ENCODE data around the gene PLEK2.
"Not testable (repeated sequence)": the region's sequence is repeated elsewhere in the genome, so short reads cannot be mapped to it uniquely, and the experiment has no call there.

Gene PLEK2, protein sequence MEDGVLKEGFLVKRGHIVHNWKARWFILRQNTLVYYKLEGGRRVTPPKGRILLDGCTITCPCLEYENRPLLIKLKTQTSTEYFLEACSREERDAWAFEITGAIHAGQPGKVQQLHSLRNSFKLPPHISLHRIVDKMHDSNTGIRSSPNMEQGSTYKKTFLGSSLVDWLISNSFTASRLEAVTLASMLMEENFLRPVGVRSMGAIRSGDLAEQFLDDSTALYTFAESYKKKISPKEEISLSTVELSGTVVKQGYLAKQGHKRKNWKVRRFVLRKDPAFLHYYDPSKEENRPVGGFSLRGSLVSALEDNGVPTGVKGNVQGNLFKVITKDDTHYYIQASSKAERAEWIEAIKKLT

DNA sequence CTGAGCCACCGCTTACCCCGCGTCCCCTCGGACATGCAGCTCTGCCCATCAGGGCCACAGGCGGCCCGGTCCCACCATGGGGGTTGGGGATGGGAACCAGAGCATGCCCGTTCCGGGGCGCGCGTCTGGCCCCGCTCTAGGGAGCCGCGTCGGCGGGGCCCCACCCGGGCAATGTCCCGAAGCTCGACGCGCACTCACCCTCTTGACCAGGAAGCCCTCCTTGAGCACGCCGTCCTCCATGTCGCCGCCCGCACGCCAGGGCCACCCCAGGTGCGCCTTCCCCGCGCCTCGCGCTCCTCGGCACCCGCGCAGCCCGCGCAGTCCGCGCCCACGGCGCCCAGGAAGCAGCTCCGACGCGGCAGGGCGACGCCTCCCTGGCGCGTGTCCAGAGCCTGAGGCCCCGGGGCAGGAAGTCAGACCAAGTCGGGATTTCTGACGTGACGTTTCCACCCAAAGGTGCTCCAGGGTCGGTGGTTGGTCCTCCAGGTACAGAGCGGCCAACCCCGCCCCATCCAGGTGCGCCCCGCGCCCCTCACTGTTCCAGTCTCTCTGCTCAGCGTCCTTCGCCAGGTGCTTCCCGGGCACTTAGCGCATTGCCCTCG, at the start of gene PLEK2:
Gene PLEK2, minus strand, starts transcription at position 346 of the 602 bp plus-strand sequence. Its CDS starts 106 bp downstream, at position 240.
- DNase-seq: peak; percentile 37

DNA sequence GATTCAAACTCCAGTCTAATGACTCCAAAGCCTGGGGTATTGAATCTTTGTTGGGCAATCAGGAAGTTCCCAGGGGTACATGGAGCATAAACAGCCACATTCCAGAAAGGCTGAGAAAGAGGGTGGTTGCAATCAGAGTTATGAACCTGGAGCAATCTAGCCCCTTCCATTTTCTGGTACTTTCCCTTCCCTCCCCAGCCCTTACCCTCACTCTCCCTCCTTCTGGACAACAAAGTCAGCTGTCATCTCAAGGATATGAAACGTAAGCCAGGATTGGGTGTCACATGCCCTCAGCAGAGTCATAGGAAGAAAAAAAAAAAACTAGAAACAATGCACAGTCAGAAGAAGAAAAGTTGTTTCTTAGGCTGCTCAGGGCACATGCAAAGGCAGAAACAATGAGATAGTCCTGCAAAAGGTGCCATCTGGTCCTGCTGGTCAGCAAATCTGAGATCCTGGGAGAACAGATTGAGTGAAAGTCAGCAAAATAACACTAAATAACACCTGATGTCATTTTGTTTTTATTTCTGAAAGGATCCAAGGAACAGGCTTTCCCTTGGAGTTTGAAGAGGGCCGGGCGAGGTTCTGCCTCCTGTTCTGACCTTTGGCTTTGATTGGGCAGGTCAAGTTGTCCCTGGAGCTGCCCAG, 49.5 kb upstream of the PLEK2 start:
- DNase-seq: no peak

DNA sequence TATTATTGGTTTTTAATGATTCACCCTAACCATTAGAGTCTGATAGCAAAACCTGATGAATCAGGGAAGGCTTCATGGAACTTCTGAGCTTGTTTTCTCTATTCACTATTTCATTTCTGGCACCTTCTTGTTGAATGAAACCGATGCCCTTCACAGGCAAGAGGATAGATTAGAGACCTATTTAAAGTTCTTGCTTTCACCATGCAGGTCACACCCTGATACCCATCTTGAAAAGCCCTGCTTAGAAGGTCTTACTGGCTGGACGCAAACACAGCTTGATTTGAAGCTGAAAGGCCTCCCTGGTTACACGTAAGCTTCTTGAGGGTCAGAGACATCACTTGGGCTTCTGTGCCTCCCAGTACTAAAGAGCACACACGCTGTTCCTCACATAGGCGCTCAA, 47.4 kb upstream of the PLEK2 start:
- DNase-seq: no peak

DNA sequence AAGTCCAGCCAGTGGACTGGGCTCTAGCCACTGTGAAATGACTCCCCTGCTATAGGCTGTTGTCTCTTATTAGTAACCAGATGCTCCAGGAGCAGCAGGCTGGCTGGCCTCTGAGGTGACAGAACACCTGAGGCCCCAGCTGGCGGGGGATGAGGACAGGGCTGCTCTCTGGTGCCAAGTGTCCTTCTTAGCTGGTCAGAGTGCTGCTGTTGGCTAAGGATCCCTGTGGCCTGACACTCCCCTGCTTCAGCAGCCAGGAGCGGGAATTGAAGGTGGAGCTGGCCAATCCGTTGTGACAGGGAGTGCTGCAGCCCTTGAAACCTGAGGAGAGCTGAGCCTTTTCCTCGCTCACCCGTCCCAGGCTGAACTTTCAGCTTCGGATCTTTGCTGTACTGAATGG, 45.8 kb upstream of the PLEK2 start:
- peak; percentile 78 for DNase-seq

DNA sequence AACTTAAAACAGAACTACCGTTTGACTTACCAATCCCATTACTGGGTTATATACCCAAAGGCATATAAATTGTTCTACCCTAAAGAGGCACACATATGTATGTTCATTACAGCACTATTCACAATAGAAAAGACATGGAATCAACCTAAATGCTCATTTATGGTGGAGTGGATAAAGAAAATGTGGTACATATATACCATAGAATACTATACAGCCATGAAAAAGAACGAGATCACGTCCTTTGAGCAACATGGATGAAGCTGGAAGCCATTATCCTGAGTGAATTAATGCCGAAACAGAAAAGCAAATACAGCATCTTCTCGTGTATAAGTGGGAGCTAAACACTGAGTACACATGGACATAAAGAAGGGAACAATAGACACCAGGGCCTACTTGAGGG, 44.8 kb upstream of the PLEK2 start:
- DNase-seq: no peak

DNA sequence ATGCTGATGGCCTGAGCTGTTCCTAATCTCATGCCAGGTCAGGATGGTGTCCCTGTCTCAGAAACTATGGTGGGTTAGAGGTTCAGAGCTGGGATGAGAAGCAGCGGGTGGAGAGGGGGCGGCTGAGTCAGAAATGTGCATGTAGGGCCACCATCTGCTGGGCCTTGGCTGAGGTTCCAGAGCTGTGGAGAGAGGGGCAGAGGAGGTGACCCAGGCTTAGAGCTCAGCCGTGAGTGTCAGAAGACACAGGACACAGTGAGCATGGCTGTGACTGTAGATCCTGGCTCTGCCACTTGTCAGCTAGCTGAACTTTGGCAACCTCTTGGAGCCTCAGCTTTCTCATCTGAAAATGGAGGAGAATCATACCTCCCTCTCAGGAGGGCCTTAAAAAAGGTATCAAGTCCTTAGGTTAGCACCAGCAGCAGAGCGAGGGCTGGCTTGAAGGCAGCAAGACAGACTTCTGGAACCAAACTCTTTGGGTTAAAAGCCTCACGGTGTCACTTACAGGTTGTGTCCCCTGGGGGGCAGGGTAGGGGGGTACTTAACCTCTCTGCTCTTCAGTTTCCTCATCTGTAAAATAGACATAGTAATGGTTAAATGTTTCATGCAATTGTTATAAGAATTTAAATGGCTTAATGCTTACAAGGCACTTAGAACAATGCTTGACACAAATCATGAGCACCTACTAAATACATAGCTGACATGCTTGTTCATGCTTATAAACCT, 41.8 kb upstream of the PLEK2 start:
- DNase-seq: no peak

DNA sequence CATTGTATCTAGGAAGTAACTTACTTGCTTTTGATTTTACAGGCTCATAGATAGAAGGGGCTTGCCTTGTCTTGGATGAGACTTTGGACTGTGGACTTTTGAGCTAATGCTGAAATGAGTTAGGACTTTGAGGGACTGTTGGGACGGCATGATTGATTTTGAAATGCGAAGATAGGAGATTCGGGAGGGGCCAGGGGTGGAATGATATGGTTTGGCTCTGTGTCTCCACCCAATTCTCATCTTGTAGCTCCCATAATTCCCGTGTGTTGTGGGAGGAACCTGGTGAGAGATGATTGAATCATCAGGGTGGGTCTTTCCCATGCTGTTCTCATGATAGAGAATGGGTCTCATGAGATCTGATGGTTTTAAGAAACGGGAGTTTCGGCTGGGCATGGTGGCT, 39.7 kb upstream of the PLEK2 start:
- DNase-seq: not testable (repeated sequence)

DNA sequence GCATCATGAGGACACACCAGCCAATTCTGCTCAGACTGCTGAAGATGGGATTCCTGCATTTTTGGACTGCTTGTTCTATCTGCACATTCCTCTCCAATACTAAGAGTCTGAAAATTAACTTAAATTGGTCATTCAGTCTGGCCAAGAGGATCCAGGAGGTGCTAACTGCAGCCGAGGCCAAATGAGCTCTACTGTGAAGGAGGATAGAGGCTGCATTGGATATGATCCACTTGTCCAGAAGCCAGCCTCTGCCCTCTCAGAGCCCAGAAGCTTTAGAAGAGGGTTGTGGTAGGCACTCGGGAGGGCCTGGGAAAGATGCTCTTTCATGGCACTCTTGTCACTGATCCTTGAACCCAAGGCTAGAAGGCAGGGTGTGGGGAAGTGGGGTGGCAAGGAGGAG, 37.1 kb upstream of the PLEK2 start:
- DNase-seq: no peak

DNA sequence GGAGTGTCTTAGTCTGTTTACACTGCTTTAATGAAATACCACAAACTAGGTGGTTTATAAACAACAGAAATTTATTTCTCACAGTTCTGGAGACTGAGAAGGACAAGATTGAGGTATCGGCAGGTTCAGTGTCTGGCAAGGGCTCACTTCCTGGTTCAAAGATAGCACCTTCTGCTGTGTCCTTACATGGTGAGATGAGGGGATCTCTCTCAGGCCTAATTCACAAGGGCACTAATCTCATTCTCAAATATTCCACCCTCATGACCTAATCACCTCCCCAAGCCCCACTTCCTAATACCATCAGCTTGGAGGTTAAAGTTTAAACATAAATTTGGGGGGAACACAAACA, 35.0 kb upstream of the PLEK2 start:
- peak; percentile 40 for DNase-seq

DNA sequence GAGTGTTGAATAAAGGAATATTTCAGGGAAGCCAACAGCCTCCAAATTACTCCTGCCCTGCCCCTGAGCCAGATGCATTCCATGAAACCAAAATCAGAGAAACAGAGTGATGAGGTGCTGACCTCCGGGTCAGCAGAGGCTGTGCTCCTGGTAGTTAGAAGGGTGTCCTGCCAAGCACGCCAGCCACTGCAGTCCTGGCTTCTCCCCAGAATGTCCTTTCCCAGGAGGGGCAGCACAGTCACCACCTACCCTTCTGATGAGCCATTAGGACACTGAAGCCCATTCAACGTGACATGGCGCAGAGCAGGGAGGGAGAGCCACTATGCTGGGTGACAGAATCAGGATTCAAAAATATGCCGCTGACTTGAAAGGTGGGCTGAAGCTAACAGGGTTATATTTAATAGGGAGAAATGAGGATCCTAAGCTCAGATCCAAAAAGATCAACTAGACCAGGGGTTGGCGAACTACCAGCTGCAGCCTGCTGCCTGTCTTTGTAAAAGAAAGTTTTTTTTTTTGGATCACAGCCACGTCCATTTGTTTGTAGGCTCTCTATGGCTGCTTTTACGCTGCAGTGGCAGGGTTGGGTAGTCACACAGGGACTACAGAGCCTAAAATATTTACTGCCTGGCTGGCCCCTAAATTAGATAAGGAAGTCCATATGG, 34.5 kb upstream of the PLEK2 start:
- no peak for DNase-seq

DNA sequence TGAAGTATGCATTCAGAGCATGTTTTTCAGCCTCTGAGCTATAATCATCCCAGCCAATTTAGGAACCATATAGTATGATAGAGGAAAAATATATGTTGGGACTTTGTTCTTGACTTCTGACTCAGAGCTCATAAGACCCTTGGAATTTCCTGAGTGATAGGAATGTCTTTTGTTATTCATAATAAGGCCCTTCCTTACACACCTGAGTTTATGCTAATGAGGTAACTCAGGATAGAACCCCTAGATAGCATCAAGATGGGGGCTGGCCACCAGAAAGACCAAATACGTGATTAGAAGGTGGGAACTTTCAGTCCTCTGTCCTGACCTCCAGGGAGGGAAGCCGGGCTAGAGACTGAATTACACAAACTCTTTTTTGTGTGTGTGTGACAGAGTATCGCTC, 32.4 kb upstream of the PLEK2 start:
- no peak for DNase-seq

DNA sequence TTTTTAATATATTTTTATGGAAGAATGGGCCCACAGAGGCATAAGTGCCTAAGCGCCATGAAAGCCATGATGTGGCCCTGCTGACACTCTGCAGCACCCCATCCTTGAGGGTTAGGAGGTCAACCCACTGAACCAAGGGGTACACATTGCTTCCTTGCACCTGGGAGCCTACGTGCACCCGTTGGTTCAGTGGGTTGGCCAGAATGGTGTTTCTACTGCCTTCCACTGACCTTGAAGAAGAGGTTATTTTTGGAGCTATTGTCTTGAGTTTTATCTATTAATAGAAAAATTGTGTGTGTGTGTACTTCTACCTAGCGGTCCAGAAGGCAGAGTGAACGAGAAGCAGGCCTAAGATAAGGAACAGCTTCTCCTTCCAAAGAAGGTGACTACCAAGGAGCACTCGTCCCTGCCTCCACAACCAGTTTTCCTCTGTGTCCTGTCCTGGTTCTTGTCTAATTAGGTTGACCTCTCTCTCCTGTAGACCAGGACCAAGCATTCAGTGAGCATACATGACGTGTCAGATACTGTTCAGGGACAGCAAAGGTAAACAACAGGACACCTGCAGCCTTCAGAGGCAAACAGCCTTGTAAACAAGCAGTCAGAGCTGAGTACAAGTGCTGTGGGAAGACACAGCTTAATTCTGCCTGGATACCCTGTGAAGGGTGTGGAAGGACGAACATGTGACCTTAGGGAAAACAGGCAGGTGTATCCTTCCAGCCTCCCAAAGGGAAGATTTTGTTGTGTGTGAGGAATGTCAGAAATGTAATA, 30.4 kb upstream of the PLEK2 start:
- DNase-seq: peak; percentile 84

DNA sequence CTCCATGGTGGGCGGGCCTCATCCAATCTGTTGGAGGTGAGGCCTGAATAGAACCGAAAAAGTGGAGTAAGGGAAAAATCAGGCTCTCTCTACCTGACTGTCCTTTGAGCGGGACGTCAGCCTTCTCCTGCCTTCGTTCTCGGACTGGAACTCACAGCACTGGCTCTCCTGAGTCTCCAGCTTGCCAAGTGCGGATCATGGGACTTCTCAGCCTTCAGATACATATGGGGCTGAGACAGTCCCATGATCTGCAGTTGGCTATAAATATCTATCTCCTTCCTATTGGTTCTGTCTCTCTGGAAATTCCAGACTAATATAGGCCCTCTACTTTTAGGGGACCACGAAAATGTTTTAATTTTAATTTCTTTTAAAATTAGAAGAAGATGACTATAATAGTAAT, 29.7 kb upstream of the PLEK2 start:
- no peak for DNase-seq

DNA sequence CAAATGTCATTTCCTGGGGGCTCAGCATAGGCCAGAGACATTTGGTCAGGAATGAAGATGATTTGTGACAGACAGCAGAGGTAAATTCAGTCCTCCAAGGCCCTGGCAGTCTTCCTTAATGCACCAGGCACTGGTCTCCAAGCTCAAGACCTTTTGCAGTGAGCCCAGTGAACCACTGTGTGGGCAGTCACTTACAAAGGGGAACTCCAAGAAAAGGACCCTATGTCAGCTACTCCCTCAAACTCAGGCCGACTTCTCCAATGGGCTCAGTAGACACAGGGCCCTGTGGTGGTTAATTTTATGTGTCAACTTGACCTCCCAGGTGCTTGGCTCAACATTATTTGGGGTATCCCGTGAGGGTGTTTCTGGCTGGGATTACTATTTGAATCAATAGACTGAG, 29.3 kb upstream of the PLEK2 start:
- peak; percentile 43 for DNase-seq

DNA sequence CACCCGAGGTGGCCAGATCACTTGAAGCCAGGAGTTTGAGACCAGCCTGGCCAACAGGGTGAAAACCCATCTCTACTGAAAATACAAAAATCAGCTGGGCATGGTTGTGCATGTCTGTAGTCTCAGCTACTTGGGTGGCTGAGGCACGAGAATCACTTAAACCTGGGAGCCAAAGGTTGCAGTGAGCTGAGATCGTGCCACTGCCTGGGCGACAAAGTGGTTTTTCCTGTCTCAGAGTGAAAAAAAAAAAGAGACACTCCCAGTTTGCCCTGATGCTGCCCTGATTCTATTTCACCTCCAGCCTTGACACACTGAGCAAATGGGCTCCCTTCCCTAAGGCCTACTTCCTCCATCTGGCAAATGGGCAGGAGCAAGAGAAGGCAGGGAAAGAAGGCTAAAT, 28.5 kb upstream of the PLEK2 start:
- DNase-seq: peak; percentile 85

DNA sequence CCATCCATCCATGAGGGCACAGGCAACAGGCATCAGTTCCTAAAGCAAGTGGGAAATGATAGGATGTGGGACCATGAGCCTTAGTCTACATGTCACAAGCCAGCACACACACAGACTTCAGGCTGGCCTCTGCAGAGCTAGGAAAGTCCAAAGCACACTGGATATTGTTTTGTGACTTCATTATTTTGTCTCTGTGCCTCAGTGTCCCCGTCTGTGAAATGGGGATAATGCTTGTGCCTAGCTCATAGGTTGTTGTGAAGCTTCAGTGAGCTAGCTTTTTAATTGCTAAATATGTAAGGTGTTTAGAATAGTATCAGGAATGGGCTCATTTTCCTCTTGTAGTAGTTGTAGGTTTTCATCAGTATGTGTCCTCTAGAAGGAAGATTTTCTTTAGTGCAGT, 27.0 kb upstream of the PLEK2 start:
- DNase-seq: no peak

DNA sequence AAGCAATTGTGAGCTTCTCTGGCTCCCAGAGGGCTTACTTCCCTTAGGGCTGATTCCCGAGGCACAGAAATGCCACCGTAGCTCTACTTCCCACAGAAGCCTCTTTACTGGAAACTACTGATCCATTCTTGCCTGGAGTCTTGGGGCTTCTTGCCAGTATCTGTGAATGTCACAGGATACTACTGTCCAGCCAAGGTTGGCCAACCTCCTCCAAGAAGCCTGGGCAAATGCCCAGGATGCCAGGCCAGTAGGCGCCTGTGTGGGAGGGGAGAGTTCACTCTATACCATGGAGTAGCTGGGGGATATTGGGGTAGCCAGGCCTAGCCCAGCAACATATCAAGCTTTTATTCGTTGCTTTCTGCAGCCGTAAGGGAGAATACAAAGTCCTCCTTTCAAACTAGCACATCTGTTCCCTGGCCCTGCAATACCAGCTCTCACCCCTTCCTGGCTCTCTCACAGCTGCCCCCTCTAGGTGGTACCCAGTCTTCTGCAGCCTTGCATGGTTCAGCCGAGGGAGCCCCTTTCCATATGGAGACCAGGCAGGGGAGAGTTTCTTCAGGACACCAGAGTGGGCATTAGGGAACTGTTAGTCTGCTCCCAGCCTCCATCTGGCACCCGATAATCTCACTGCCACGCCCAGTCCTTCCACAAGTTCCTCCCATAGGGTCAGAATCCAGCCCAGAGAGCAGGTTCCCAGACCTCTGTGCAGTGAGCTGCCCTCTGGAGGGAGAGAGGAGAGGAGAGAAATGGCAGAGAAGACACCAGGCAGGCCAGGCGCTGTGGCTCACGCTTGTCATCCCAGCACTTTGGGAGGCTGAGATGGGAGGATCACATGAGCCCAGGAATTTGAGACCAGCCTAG, 24.3 kb upstream of the PLEK2 start:
- no peak for DNase-seq

DNA sequence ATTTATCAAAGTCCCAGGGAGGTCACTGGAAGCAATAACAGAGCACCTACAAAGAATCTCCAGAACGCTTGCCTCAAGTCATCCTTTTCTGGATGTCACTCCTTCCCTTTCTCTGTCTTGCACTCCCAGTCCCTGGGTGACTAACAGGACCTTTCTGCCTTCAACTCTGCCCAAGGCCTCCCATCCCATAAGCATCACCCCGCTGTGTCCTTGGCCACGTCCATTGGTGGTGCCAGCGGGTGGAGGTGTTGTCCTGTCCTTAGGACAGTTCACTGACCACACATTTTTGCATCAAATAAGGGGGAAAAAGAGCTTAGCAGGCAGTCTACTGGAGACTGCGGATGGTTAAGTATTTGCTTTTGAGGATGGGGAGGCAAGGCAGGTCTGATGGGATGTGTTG, 23.6 kb upstream of the PLEK2 start:
- DNase-seq: no peak

DNA sequence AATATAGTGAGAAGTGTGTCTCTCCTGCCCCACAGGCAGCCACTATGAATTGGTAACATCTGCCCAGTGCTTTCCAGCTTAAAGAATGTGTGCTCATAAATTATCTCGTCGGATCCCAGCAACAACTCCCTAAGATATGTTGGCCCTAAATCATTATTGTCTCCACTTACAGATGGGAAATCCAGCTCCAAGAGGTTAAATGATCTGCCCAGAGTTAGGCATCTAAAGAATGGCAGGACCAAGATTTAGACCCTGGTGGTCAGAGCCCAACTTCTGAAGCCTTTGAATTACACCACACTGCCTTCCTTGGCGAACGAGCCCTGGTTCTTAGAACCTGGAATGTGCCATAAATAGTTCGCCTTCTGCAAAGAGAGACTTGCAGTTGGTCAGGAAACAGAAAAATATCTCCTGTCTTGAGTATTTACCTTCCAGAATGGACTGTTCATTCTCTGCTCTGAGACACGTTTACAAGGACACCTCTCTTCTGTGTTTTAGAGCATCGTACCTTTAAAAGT, 20.1 kb upstream of the PLEK2 start:
- DNase-seq: no peak

DNA sequence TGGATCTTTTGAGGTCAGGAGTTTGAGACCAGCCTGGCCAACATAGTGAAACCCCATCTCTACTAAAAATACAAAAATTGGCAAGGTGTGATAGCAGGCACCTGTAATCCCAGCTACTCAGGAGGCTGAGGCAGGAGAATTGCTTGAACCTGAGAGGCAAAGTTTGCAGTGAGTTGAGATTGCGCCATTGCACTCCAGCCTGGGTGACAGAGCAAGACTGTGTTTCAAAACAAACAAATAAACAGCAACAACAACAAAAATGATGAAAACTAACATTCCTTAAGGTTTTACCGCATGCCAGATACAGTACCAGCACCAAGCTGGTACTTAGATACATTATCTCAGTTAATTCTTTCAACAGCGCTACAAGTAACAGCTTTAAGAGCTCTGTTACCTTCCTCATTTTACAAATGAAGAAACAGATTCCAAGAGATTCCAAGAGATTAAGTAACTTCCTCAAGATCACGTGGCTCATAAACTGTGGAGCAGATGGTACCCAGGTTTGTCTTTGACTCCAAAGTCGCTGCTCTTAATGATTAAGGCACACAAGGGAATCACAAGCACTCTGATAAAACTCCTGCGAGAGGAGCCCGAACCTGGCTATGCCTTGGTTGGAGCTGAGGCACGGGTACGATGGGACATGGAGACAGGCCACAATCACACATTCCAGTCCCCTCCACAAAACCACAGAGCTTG, 17.7 kb upstream of the PLEK2 start:
- DNase-seq: no peak

Data from NCI-H510A treated with DMSO at 0.1 percent for 48 hours (cell line).